Subcutaneous adipose tissue (tissue), 4 donors: ENCODE measurements around the gene RNF4. TPM values are rescaled to one million over a fixed set of nuclear protein-coding genes. Genes with fewer than 3 reads are reported as not detected.

Experiments used
- total RNA-seq, 4 donors: library from RNA; depleted of rRNA; stranded (reverse); fragments of >200 nt; gene quantifications; one replicate each; pipeline ENCODE4 v1.1.0, GENCODE V29; 2016
- TF ChIP-seq, protein P1 (sequence below): fragments of 450-650 bp; IDR thresholded peaks from one replicate; pipeline ENCODE4 v1.5.1; 2016; ENCODE audit warnings: low read depth, mild to moderate bottlenecking, control low read depth, antibody characterized with exemption, moderate library complexity

Gene RNF4
- total RNA-seq, 4 donors from 2014 or later: 33.6 to 48.4 (median 38.3) TPM

- TF ChIP-seq, protein P1, sequence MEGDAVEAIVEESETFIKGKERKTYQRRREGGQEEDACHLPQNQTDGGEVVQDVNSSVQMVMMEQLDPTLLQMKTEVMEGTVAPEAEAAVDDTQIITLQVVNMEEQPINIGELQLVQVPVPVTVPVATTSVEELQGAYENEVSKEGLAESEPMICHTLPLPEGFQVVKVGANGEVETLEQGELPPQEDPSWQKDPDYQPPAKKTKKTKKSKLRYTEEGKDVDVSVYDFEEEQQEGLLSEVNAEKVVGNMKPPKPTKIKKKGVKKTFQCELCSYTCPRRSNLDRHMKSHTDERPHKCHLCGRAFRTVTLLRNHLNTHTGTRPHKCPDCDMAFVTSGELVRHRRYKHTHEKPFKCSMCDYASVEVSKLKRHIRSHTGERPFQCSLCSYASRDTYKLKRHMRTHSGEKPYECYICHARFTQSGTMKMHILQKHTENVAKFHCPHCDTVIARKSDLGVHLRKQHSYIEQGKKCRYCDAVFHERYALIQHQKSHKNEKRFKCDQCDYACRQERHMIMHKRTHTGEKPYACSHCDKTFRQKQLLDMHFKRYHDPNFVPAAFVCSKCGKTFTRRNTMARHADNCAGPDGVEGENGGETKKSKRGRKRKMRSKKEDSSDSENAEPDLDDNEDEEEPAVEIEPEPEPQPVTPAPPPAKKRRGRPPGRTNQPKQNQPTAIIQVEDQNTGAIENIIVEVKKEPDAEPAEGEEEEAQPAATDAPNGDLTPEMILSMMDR: no peak
Observed at GRCh38 chr4:2462218-2462991, 6.5 kb upstream of the RNF4 start.

DNA sequence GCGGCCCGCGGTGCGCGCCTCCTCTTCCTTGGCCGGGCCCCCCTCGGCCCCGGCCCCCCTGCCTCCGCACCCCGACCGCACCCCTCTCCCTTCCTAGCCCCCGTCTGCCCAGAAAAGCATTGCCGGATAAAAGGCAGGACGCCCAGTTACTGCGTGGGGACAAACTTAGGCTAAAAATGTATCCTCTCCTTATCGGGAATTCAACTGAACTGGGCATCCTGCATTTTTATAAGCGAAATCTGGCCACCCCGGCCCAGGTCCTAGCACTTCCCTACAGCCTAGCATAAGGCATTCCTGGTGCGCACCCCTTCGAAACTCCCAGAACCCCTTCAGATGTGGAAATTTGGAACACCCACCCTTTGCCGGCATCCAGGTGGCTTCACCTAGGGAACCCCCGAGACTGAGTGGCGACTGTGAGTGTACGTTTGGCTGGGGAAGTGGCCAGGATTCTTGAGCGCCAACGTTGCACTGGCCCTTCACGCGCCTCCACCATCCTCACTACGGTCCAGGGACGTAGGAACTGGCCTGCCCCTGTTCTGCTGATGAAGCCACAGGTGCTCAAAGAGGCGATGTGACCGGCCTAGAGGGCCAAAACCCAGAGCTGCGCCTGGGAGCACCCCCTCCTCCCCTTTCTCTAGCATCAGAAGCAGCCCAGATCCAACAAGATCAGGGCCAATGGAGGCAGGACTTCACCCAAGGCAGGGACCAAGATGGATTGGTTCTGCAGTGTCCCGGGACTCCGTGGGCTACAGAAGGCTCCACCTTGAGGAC, 5.7 kb upstream of the RNF4 start:
- TF ChIP-seq, protein P1: no peak

GRCh38 chr4:2465032-2465431, 3.9 kb upstream of the RNF4 start:
- TF ChIP-seq, protein P1: no peak

GRCh38 chr4:2469192-2469984, 482 bp downstream of the RNF4 start:
- TF ChIP-seq, protein P1: no peak

DNA sequence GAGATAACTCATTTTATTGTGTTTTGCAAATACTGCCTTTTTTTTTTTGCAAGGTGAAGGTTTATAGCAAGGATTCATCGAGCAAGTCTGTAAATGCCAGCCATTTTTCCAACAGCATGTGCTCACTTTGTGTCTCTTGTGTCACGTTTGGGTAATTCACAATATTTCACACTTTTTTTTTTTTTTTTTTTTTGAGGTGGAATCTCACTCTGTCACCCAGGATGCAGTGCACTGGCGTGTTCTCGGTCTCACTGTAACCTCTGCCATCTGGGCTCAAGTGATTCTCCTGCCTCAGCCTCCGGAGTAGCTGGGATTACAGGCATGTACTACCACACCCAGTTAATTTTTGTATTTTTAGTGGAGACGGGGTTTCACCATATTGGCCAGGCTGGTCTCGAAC, 1.9 kb downstream of the RNF4 start:
- TF ChIP-seq, protein P1: no peak

DNA sequence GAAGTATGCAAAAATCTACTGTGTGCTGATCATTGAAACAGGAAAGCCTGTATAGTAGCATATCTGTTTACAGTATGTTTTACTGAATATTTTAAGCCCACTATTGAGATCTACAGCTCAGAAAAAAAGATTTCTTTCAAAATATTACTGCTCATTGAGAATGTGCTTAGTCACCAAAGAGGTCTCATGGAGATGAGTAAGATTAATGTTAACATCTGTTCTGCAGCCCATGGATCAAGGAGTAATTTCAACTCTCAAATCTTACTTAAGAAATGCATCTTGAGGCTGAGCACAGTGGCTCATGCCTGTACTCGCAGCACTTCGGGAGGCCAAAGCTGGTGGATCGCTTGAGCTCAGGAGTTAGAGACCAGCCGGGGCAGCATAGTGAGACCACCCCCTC, 3.3 kb downstream of the RNF4 start:
- TF ChIP-seq, protein P1: no peak

DNA sequence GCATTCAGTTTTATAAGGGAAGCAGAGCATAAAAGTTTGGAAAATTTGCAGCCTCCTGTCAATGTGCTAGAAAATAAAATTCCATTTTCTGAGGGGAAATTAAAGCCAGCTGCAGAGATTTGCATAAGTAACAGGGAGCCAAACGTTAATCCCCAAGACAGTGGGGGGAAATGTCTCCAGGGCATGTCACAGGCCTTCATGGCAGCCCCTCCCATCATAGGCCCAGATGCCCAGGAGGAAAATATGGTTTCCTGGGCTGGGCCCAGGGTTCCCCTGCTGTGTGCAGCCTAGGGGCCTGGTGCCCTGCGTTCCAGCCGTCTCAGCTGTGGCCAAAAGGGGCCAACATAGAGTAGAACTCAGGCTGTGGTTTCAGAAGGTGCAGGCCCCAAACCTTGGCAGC, 9.3 kb downstream of the RNF4 start:
- TF ChIP-seq, protein P1: no peak
